ENCODE results near the gene EMC10. TPM values are rescaled to one million over a fixed set of nuclear protein-coding genes. Genes with fewer than 3 reads are reported as not detected.

Gene EMC10
- polyA plus RNA-seq, 1 experiment, result 89.1 TPM

DNA sequence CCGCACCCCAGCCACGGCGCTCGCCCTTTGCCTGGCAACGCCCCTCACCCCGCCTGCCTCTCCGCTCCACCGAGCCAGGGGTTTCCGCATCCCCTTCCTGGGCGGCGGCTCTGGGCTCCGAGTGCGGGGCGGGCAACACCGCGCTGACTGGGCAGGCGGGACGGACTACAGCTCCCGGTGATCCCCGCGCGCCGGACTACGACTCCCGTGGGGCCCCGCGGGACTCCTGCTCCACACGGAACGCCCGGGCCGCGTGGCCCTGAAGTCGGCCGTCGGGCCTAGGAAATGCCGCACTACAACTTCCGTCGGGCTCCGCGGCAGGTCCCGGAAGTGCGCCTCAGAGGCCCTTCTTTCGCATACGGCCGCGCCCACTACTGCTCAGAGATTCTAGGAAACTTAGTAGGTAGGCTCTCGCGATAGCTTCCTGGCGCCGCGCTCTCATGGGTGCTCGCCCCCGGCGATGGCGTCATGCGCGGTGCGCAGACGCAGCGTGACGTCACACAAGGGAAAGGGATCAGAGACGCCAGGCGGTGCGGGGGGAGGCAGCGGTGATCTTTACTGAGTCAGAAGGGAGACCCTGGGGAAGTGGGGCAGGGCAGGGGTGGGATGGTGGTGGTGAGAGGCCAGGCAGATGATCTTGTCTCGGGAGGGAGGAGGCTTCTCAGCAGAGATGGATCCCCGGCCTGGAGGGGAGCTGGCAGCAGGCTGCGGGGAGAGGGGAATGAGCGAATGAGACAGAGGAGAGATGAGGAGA lies 34.9 kb downstream of the EMC10 start, which contains the start of gene JOSD2:
Gene JOSD2, minus strand, starts transcription at position 123 of the 754 bp plus-strand sequence. CDS start 760 bp downstream, outside the sequence.
- ChIA-PET CTCF (interaction anchor here (0.7 to 2.0 kb wide), 5 partner anchors 26 to 272 kb away, joined by 3 to 5 read pairs (median 5); no protein-coding TSS in a partner anchor), POLR2A (interaction anchor here (0.7 kb wide), 1 partner anchor 45 kb away, joined by 4 read pairs; no protein-coding TSS in a partner anchor)
- peak; percentile 96 for DNase-seq (ENCODE audit: low read depth)
- TF ChIP-seq, protein P1, sequence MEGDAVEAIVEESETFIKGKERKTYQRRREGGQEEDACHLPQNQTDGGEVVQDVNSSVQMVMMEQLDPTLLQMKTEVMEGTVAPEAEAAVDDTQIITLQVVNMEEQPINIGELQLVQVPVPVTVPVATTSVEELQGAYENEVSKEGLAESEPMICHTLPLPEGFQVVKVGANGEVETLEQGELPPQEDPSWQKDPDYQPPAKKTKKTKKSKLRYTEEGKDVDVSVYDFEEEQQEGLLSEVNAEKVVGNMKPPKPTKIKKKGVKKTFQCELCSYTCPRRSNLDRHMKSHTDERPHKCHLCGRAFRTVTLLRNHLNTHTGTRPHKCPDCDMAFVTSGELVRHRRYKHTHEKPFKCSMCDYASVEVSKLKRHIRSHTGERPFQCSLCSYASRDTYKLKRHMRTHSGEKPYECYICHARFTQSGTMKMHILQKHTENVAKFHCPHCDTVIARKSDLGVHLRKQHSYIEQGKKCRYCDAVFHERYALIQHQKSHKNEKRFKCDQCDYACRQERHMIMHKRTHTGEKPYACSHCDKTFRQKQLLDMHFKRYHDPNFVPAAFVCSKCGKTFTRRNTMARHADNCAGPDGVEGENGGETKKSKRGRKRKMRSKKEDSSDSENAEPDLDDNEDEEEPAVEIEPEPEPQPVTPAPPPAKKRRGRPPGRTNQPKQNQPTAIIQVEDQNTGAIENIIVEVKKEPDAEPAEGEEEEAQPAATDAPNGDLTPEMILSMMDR (IDR thresholded peaks at IDR 0.05; ENCODE audit: insufficient read depth, low read depth, low read length), result no peak
- Histone ChIP-seq H3K27me3 (ENCODE audit: control insufficient read depth, insufficient read depth, low read length) (no peaks in the 10 kb centered on the region), H3K36me3 (ENCODE audit: control insufficient read depth, insufficient read depth, low read length) (no peaks in the 10 kb centered on the region; the same call in 1 of the 2 replicates), H3K4me3 (ENCODE audit: low read depth, low read length) (peak within 1 kb of the TSS; percentile 94)

DNA sequence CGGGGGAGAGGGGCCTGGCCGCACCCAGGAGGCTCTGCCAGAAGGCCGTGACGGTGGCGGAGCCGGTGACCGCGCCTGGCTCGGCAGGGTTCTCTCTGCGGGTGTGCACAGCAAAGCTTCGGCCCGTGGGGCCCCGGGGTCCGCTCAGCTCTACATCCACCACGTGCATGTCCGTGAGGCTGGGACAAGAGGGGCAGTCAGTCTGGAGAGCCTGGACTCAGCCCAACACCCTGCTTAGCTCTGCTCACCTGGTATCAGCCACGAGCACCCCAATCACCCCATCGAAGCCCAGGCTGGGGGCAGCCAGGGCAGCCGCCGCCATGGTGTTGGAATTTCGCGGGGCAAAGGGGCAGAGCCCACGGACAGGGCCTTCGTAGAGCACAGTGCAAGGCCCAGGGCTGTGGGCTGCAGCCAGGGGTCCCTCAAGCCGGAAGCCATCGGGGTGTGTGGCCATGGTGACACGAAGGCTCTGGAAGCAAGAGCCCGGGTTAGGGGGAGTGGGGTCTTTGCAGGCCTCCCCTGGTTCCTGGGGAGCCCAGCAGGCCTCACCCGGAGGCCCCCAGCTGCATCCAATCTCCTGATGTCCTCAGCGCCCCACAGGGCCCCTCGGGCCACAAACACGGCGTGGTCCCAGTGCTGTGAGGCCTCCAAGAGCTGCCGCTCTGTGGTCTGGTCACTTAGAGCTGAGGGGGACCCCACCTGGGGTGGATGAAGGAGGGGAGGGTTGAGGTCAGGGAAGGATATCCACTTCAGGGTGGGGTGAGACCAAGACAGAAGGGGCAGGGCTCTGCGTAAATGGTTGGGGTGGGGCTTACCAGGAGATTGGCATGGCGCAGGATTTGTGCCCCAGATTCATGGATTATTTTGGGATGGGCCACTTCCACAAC lies 36.0 kb downstream of the EMC10 start:
- CTCF ChIA-PET, result interaction anchor here (0.6 to 2.0 kb wide), 7 partner anchors 25 to 155 kb away, joined by 3 to 5 read pairs (median 3); no protein-coding TSS in a partner anchor
- POLR2A ChIA-PET, result no interaction called here
- Histone ChIP-seq H3K27me3 (ENCODE audit: control insufficient read depth, insufficient read depth, low read length) (no peaks in the 10 kb centered on the region), H3K36me3 (ENCODE audit: control insufficient read depth, insufficient read depth, low read length) (no peaks in the 10 kb centered on the region; the same call in 1 of the 2 replicates), H3K4me3 (ENCODE audit: low read depth, low read length) (peak overlapping the region; percentile 70)
- DNase-seq (ENCODE audit: low read depth), result no peak
- TF ChIP-seq, protein P1 (IDR thresholded peaks at IDR 0.05; ENCODE audit: insufficient read depth, low read depth, low read length), result no peak

DNA sequence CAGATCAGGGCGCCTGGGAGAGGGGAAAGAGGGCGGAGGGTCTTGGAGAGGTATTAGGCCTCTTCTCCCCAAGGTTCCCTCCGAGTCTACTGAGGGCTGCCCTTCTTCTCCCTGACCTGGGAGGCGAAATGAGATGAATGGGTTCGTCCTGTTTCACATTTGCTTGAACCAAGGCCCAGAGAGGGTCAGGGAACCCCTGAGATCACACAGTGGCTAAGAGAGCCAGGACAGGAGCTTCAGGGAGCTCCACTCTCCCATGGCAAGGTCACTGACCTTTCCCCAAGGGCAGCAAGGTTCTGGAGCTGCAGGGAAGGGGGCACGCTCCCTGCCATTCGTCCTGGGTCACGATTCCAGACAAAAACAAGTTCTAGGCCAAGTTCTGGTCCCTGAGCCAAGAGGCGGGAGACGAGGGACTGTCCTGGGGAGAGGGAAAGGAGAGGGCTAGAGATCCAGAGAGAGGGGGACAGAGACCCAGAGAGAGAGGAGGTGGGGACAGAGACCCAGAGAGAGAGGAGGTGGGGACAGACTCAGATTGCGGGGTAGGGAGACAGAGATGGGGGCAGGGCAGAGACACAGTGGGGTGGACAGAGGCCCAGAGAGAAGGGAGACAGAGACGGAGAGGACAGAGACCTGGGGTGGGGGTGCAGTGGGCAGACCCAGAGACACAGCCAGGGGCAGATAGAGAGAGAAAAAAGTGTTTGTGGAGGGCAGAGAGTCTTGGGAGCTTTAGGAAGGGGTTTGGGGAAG lies 36.9 kb downstream of the EMC10 start:
- Histone ChIP-seq H3K4me3 (ENCODE audit: low read depth, low read length) (no peak overlapping the region), H3K27me3 (ENCODE audit: control insufficient read depth, insufficient read depth, low read length) (no peaks in the 10 kb centered on the region), H3K36me3 (ENCODE audit: control insufficient read depth, insufficient read depth, low read length) (no peaks in the 10 kb centered on the region)
- no peak for DNase-seq (ENCODE audit: low read depth)
- ChIA-PET POLR2A (no interaction called here), CTCF (interaction anchor here (0.6 to 1.4 kb wide), 3 partner anchors 41 to 156 kb away, joined by 3 read pairs; no protein-coding TSS in a partner anchor)
- TF ChIP-seq, protein P1 (IDR thresholded peaks at IDR 0.05; ENCODE audit: insufficient read depth, low read depth, low read length), result no peak

DNA sequence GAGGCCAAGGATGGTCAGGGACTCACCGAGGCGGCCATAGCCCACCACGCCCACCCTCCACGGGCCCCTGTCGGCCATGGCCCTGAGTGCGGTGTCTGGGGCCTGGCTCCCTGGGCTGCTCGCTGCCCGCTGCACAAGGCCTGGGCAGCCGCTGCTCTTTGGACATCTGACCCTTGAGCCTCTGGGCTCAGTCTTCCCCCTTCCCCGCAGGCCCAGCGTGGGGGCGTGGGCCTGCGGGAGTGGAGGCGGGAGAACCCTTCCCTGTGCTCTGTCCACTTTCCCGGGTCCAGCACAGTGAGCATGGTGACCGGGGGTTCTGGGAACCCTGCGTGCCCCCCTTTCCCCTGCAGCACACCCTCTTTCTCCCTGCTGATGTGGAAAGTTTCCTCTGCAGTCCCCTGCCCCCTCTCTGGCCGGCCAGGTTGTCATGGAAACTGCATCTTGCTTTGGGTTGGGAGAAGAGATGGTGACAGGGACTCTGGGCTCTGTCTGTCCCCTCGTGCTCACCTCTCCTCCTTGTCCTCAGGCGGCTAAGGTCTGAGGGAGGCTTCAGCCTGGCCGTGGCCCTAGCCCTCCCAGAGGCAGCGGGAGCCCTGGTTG lies 37.5 kb downstream of the EMC10 start, which contains the start of gene ASPDH:
Gene ASPDH, minus strand, starts transcription at position 168 of the 600 bp plus-strand sequence. Its CDS starts 90 bp downstream, at position 78.
- POLR2A ChIA-PET, result no interaction called here

More for the DNA sequence above, 37.5 kb downstream of the EMC10 start, which contains the start of gene ASPDH:
- CTCF ChIA-PET, result interaction anchor here (1.4 kb wide), 1 partner anchor 157 kb away, joined by 3 read pairs; no protein-coding TSS in a partner anchor
- Histone ChIP-seq H3K27me3 (ENCODE audit: control insufficient read depth, insufficient read depth, low read length) (no peaks in the 10 kb centered on the region), H3K36me3 (ENCODE audit: control insufficient read depth, insufficient read depth, low read length) (no peaks in the 10 kb centered on the region), H3K4me3 (ENCODE audit: low read depth, low read length) (no peak within 1 kb of the TSS)
- TF ChIP-seq, protein P1 (IDR thresholded peaks at IDR 0.05; ENCODE audit: insufficient read depth, low read depth, low read length), result no peak
- no peak for DNase-seq (ENCODE audit: low read depth)

All from BJ (cell line).